ENCODE results near the gene KPNA3. TPM values are rescaled to one million over a fixed set of nuclear protein-coding genes. Genes with fewer than 3 reads are reported as not detected.
"Not testable (repeated sequence)": the region's sequence is repeated elsewhere in the genome, so short reads cannot be mapped to it uniquely, and the experiment has no call there.

Gene KPNA3
- total RNA-seq, 2 experiments from 2014 or later = 34.9 to 36.1 TPM

DNA sequence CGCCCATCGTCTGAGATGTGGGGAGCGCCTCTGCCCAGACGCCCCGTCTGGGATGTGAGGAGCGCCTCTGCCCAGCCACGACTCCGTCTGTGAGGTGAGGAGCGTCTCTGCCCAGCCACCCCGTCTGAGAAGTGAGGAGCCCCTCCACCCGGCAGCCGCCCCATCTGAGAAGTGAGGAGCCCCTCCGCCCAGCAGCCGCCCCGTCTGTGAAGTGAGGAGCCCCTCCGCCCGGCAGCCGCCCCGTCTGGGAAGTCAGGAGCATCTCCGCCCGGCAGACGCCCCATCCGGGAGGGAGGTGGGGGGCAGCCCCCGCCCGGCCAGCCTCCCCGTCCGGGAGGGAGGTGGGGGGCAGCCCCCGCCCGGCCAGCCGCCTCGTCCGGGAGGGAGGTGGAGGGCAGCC, 30.7 kb downstream of the KPNA3 start:
- H3K9me3 Mint-ChIP-seq, H3K27ac Mint-ChIP-seq, POLR2A ChIA-PET, H3K4me3 Mint-ChIP-seq, DNase-seq, CTCF ChIA-PET, H3K27me3 Mint-ChIP-seq: not testable (repeated sequence)
- peaks cover 11% of the 10 kb centered on the region for H3K4me1 Mint-ChIP-seq
- H3K36me3 Mint-ChIP-seq (ENCODE audit: low read depth) = peaks cover 36% of the 10 kb centered on the region

DNA sequence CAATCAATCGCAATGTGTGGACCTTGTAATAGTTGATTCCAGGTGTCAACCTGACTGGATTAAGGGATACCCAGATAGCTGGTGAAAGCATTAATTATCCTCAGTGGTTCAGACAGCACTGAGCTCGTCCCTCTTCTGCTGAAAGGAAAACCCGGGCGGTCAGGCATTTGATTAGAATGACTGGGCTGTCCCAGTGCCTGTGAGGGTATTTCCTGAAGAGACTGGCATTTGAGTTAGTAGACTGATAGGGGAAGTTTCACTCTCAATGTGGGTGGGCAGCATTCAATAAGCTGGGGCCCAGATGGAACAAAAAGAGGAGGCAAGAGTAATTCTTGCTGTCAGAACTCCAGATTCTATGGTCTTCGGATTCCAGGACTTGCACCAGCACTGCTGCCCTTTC, 31.9 kb downstream of the KPNA3 start:
- DNase-seq = no peak
- no peak overlapping the region for H3K27ac Mint-ChIP-seq
- POLR2A ChIA-PET = no interaction called here
- peaks cover 36% of the 10 kb centered on the region for H3K36me3 Mint-ChIP-seq (ENCODE audit: low read depth)
- no peaks in the 10 kb centered on the region for H3K27me3 Mint-ChIP-seq
- no peak overlapping the region for H3K4me3 Mint-ChIP-seq
- H3K4me1 Mint-ChIP-seq = peaks cover 11% of the 10 kb centered on the region
- H3K9me3 Mint-ChIP-seq = peaks cover 5% of the 10 kb centered on the region
- CTCF ChIA-PET = no interaction called here

DNA sequence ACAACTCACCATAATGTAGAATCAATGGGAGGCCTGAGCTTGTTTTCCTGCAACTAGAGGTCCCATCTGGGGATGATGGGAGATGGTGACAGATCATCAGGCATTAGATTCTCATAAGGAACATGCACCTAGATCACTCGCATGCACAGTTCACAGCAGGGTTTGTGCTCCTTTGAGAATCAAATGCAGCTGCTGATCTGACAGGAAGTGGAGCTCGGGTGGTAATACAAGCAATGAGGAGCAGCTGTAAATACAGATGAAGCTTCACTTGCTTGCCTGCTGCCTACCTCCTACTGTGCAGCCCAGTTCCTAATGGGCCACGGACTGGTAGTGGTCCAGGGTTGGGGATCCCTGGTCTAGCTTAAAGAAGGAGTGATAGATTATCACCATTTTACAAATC, 33.0 kb downstream of the KPNA3 start:
- POLR2A ChIA-PET = no interaction called here
- no peak overlapping the region for H3K27ac Mint-ChIP-seq
- no peak for DNase-seq
- CTCF ChIA-PET = no interaction called here
- H3K4me3 Mint-ChIP-seq = no peak overlapping the region
- H3K4me1 Mint-ChIP-seq = peaks cover 11% of the 10 kb centered on the region
- H3K9me3 Mint-ChIP-seq = peaks cover 5% of the 10 kb centered on the region
- H3K36me3 Mint-ChIP-seq (ENCODE audit: low read depth) = peaks cover 35% of the 10 kb centered on the region
- H3K27me3 Mint-ChIP-seq = no peaks in the 10 kb centered on the region

DNA sequence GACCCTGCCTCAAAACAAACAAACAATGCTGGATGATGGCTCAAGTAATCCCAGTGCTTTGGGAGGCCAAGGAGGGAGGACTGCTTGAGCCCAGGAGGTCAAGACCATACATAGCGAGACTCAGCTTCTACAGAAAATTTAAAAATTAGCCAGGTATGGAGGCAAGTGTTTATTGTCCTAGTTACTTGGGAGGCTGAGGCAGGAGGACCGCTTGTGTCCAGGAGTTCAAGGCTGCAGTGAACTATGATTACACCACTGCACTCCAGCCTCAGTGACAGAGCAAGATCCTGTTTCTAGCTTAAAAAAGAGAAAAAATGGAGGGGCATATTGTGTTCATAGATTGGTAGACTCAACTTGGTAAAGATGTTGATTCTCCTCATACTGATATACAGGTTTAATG, 36.2 kb downstream of the KPNA3 start:
- POLR2A ChIA-PET = no interaction called here
- no peak overlapping the region for H3K4me3 Mint-ChIP-seq
- no peak for DNase-seq
- H3K9me3 Mint-ChIP-seq = peaks cover 5% of the 10 kb centered on the region
- peaks cover 17% of the 10 kb centered on the region for H3K4me1 Mint-ChIP-seq
- peaks cover 28% of the 10 kb centered on the region for H3K36me3 Mint-ChIP-seq (ENCODE audit: low read depth)
- CTCF ChIA-PET = no interaction called here
- H3K27me3 Mint-ChIP-seq = no peaks in the 10 kb centered on the region
- no peak overlapping the region for H3K27ac Mint-ChIP-seq

DNA sequence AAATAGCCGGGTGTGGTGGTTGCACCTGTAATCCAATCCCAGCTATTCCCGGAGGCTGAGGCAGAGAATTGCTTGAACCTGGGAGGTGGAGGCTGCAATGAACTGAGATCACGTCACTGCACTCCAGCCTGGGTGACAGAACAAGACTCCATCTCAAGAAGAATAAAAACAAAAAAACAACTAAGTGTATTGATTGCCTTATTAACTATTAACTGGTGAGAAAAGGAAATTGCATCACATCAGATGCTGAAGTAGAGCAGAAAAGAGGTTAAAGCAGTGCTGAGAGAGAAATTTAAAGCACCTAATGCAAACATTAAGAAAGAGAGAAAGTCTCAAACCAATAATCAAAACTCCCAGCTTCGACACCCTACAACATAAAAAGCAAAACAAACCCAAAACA, 38.3 kb downstream of the KPNA3 start:
- no peak overlapping the region for H3K27ac Mint-ChIP-seq
- CTCF ChIA-PET = interaction anchor here (0.6 kb wide), 1 partner anchor 155 kb away, joined by 5 read pairs; no protein-coding TSS in a partner anchor
- no peaks in the 10 kb centered on the region for H3K27me3 Mint-ChIP-seq
- no peak for DNase-seq
- no peaks in the 10 kb centered on the region for H3K9me3 Mint-ChIP-seq
- POLR2A ChIA-PET = no interaction called here
- no peak overlapping the region for H3K4me3 Mint-ChIP-seq
- H3K4me1 Mint-ChIP-seq = peaks cover 8% of the 10 kb centered on the region
- peaks cover 17% of the 10 kb centered on the region for H3K36me3 Mint-ChIP-seq (ENCODE audit: low read depth)

DNA sequence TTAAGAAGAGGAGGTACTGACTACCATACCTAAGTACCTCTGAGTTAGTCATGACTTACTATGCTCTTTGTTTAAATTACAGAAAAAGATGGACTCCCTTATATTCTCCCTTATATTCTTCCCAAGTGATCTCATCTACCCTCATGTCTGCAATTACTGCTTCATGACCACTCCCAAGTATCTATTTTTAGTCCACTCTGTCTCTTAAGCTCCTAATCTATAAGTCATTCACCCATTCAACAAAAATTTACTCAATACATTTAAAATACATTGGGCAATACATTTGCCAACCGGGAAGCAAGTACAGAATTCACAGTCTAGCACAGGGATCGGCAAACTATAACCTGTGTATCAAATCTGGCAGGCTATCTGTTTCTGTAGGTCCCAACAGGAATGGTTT, 42.6 kb downstream of the KPNA3 start:
- DNase-seq = no peak
- no peaks in the 10 kb centered on the region for H3K9me3 Mint-ChIP-seq
- ChIA-PET CTCF (no interaction called here), POLR2A (no interaction called here)
- peaks cover 6% of the 10 kb centered on the region for H3K4me1 Mint-ChIP-seq
- H3K27me3 Mint-ChIP-seq = no peaks in the 10 kb centered on the region
- H3K4me3 Mint-ChIP-seq = no peak overlapping the region
- no peak overlapping the region for H3K27ac Mint-ChIP-seq
- H3K36me3 Mint-ChIP-seq (ENCODE audit: low read depth) = peaks cover 22% of the 10 kb centered on the region

DNA sequence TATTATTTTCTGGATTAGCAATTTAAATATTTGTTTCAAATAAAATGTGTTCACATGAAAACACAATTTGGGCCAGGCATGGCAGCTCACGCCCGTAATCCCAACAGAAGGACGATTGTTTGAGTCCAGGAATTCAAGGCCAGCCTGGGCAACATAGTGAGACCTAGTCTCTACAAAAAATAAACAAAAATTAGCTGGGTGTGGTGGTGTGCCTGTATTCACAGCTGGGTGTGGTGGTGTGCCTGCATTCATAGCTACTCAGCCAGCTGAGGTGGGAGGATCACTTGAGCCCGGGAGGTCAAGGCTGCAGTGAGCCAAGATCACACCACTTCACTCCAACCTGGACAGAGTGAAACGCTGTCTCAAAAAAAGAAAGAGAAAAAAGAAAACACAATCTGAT, 46.4 kb downstream of the KPNA3 start:
- no peaks in the 10 kb centered on the region for H3K27me3 Mint-ChIP-seq
- CTCF ChIA-PET = no interaction called here
- no peaks in the 10 kb centered on the region for H3K9me3 Mint-ChIP-seq
- no peaks in the 10 kb centered on the region for H3K4me1 Mint-ChIP-seq
- no peak for DNase-seq
- H3K4me3 Mint-ChIP-seq = no peak overlapping the region
- POLR2A ChIA-PET = no interaction called here
- H3K36me3 Mint-ChIP-seq (ENCODE audit: low read depth) = peaks cover 22% of the 10 kb centered on the region
- no peak overlapping the region for H3K27ac Mint-ChIP-seq

DNA sequence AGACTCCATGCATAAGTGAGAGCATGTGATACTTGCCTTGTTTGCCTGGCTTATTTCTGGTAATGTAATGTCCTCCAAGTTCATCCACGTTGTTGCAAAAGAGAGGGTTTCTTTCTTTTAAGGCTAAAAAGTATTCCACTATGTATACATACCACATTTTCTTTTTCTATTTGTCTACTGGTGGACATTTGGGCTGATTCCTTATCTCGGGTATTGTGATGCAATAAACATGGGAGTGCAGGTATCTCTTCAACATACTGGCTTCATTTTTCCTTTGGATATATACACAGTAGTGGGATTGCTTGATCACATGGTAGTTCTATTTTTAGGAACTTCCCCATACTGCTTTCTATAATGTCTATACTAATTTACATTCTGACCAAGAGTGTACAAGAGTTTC, 51.6 kb downstream of the KPNA3 start:
- ChIA-PET POLR2A (no interaction called here), CTCF (no interaction called here)
- Mint-ChIP-seq H3K27me3 (no peaks in the 10 kb centered on the region), H3K9me3 (no peaks in the 10 kb centered on the region), H3K27ac (no peak overlapping the region), H3K4me1 (no peaks in the 10 kb centered on the region), H3K4me3 (no peak overlapping the region), H3K36me3 (ENCODE audit: low read depth) (peaks cover 17% of the 10 kb centered on the region)
- DNase-seq = no peak

DNA sequence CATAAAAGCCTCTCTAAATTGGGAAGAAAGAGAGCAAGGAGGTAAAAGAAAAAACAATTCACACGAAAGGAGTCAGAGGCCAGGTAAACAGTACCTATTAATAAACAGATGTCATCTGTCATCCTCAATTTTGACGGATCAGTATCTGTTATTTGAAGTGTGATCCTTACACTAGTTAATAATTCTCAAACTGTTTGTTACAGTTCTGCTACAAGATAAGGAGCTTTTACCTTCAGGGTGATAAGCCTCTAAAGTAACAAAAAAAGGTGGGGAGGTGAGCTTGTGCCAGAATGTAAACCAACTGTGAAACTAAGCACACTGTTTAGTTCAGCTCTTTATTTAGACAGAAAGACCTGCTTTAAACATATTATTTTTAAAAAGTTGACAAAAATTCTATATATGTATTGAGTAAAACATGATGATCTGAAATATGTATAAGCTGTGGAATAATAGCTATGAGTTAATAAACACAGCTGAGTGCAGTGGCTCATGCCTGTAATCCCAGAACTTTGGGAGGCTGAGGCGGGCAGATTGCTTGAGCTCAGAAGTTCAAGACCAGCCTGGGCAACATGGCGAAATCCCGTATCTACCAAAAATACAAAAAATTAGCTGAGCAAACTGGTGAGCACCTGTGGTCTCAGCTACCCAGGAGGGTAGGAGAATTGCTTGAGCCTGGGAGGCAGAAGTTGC, 52.8 kb downstream of the KPNA3 start:
- no peak for DNase-seq
- H3K27ac Mint-ChIP-seq = no peak overlapping the region
- ChIA-PET POLR2A (no interaction called here), CTCF (interaction anchor here (0.7 to 0.9 kb wide), 2 partner anchors 20 to 502 kb away, joined by 4 read pairs; no protein-coding TSS in a partner anchor)
- H3K4me1 Mint-ChIP-seq = no peaks in the 10 kb centered on the region
- no peaks in the 10 kb centered on the region for H3K9me3 Mint-ChIP-seq
- no peaks in the 10 kb centered on the region for H3K27me3 Mint-ChIP-seq
- H3K4me3 Mint-ChIP-seq = no peak overlapping the region
- H3K36me3 Mint-ChIP-seq (ENCODE audit: low read depth) = peaks cover 8% of the 10 kb centered on the region

DNA sequence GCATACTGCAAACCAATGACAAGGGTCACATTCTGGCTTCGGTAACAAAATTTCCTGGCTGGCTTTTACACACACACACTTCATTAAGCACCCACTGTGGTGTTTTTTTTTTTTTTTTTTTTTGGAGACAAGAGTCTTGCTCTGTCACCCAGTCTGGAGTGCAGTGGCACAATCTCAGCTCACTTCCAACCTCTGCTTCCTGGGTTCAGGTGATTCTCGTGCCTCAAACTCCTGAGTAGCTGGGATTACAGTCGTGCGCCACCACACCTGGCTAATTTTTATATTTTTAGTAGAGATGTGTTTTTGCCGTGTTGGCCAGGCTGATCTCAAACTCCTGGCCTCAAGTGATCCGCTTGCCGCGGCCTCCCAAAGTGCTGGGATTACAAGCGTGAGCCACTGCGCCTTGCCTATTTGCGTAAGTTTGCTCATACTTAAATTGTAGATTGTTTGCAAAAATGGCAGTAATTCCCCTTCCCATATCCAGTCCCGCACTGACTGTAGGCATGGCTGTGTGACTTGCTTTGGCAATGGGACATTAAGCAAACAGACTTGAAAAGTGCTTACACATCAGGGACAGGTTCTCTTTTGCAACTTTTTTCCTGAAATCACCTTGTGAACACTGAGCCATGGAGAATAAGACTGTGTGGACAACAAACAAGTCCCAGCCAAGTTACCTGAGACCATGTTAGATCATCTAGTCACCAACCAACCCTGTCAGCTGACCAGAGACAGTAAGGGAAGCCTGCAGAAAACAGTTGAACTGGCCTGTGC, 59.1 kb downstream of the KPNA3 start:
- H3K36me3 Mint-ChIP-seq (ENCODE audit: low read depth) = peaks cover 14% of the 10 kb centered on the region
- H3K4me3 Mint-ChIP-seq = no peak overlapping the region
- no peaks in the 10 kb centered on the region for H3K27me3 Mint-ChIP-seq
- H3K4me1 Mint-ChIP-seq = no peaks in the 10 kb centered on the region
- ChIA-PET POLR2A (no interaction called here), CTCF (no interaction called here)
- H3K9me3 Mint-ChIP-seq = no peaks in the 10 kb centered on the region
- no peak overlapping the region for H3K27ac Mint-ChIP-seq
- no peak for DNase-seq

DNA sequence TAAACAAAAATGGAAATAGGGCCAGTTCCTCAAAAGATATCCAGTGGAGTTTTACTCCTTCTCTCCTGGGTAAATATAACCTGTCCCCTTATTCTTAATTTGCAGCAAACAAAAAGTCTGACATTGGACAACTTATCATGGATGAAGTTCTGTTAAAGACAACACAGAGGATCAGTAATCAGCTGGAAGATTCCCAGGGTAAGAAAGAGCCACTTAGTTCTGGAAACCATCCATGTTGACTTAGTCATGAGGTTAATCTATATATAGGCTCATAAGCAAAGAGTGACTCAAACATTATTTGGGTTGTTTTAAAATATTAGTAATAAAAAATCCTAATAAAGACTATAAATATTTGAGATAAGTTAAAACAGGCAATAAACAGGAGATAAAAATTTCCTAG, 60.7 kb downstream of the KPNA3 start:
- Mint-ChIP-seq H3K4me1 (no peaks in the 10 kb centered on the region), H3K36me3 (ENCODE audit: low read depth) (peaks cover 26% of the 10 kb centered on the region), H3K4me3 (no peak overlapping the region), H3K27me3 (no peaks in the 10 kb centered on the region), H3K27ac (no peak overlapping the region), H3K9me3 (no peaks in the 10 kb centered on the region)
- ChIA-PET POLR2A (no interaction called here), CTCF (no interaction called here)
- DNase-seq = no peak

DNA sequence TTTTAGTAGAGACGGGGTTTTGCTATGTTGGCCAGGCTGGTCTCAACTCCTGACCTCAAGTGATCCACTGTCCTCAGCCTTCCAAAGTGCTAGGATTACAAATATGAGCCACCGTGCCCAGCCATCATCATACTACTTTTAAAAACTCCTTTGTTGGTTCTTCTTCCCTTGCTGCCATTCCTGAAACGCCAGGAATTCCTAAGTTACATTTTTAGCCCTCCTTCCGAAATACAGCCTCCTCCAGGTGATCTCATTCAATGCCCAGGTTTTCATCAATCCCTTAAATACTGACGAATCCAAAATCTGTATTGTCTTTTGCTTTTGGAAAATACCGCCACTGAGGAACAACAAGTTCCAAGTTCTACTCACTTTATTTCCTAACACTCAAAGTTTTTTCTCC, 75.9 kb downstream of the KPNA3 start:
- no peak for DNase-seq
- Mint-ChIP-seq H3K27ac (no peak overlapping the region), H3K4me1 (no peaks in the 10 kb centered on the region), H3K36me3 (ENCODE audit: low read depth) (peaks cover 60% of the 10 kb centered on the region), H3K4me3 (no peak overlapping the region), H3K27me3 (no peaks in the 10 kb centered on the region), H3K9me3 (peaks cover 11% of the 10 kb centered on the region)
- POLR2A ChIA-PET = no interaction called here
- CTCF ChIA-PET = no interaction called here

DNA sequence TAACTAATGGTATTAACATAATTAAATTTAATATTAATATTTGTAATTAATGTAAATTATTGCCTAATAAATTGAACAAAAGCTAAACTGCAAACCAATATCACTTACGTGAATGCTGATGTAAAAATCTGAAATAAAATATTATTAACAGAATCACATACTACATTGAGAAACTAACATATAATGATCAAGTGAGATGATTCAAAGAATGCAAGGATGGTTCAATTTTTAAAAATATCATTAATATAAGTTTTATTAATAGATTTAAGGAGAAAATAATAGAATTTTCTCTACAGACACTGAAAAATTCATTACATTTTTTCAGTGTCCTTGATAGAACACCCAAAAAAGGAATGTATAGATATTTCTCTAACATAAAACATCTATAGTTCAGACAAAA, 77.7 kb downstream of the KPNA3 start:
- Mint-ChIP-seq H3K27ac (no peak overlapping the region), H3K27me3 (no peaks in the 10 kb centered on the region), H3K36me3 (ENCODE audit: low read depth) (peaks cover 56% of the 10 kb centered on the region), H3K9me3 (peaks cover 11% of the 10 kb centered on the region), H3K4me3 (no peak overlapping the region), H3K4me1 (no peaks in the 10 kb centered on the region)
- DNase-seq = no peak
- POLR2A ChIA-PET = no interaction called here
- CTCF ChIA-PET = no interaction called here

DNA sequence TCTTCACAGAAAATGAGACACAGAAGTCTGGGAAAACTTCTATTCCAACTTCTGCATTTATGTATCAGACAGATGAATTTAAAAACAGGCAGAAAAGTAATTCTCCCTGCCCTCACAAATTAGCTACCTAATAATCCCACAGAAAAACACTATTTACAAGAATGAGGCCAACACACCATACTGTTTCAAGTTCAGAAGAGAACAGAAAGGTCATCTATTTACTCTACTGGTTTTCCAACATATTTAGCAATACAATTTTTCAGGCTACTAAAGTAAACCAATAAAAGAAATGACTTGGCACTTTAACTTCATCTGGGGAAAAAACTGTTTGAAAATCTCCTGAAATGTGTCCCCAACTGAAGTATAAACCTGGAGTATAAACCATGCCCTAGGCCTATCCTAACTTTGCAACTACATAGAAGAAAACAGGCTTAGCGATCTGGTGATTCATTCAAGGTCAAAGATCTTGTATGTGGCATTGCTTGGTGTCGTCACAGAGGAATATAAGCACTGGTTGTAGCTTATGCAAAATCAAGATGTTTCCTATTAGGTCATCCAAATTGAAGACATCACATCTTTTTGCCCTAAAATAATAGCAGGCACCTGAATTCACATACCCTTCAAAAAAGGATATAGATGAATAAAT, 81.1 kb downstream of the KPNA3 start:
- Mint-ChIP-seq H3K27me3 (no peaks in the 10 kb centered on the region), H3K9me3 (peaks cover 9% of the 10 kb centered on the region), H3K27ac (no peak overlapping the region), H3K4me1 (no peaks in the 10 kb centered on the region), H3K36me3 (ENCODE audit: low read depth) (peaks cover 50% of the 10 kb centered on the region), H3K4me3 (no peak overlapping the region)
- CTCF ChIA-PET = no interaction called here
- POLR2A ChIA-PET = interaction anchor here (1.2 kb wide), 1 partner anchor 12 kb away, joined by 5 read pairs; no protein-coding TSS in a partner anchor
- no peak for DNase-seq

All from activated CD4-positive, alpha-beta memory T cell treated with anti-CD3 and anti-CD28 coated beads, Interleukin-2, amount 10 ng/mL, durations not matched to agents 7 days and 5 days (primary cell).